Measurements from ENCODE around the gene NLRP3.
A peak's percentile ranks its signal among the peaks of the same experiment; 100 is the strongest.
"Not testable (repeated sequence)": the region's sequence is repeated elsewhere in the genome, so short reads cannot be mapped to it uniquely, and the experiment has no call there.

The NLRP3 gene

DNA sequence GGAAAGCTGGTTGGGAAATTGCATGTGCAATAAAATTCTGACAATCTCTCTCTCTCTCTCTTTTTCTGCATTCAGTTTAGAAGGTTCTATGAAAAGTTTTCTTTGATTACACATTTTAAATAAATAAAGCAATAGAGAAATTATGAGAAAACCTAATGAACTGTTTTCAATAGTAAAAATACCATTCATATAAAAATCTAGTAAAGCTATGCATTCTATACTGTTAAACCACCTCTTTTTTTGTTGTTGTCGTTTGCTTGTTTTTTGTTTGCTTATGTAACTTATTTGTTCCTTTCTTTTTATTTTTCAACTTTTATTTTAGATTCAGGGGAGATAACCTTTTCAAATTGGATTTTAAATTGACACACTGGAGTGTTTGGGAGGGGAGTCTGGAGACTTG, 56.1 kb downstream of the NLRP3 start:
- no peak for DNase-seq

DNA sequence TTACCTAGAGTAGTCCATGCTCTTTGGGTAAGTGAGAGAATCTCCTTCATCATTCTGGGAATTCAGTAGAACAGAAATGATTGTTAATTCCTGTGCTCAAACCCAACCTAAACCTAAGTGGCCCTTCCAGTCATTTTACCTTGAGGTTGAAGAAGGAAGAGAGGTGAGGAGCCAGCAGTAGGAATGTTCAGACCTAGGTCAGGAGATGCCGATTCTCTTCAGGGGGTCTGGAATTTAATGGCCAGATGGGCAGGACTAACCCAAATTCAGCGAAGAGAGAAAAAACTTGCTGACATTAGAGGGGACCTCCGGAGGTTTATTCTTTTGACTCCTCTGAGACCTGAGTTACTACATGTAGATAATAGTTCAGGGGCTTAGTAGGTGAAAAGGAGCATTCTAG, 58.4 kb downstream of the NLRP3 start:
- DNase-seq: no peak

DNA sequence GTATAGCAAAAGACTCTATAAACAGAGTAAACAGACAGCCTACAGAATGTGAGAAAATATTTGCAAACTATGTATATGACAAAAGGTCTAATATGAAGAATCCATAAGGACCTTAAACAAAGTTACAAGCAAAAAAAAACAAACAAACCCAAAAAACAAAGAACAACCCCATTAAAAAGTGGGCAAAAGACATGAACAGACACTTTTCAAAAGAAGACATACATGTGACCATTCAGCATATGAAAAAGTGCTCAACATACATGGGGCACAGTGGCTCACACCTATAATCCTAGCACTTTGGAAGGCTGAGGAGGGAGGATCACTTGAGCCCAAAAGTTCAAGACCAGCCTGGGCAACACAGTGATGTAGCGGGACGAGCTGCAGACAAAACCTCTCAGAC, 59.8 kb downstream of the NLRP3 start:
- DNase-seq: no peak

DNA sequence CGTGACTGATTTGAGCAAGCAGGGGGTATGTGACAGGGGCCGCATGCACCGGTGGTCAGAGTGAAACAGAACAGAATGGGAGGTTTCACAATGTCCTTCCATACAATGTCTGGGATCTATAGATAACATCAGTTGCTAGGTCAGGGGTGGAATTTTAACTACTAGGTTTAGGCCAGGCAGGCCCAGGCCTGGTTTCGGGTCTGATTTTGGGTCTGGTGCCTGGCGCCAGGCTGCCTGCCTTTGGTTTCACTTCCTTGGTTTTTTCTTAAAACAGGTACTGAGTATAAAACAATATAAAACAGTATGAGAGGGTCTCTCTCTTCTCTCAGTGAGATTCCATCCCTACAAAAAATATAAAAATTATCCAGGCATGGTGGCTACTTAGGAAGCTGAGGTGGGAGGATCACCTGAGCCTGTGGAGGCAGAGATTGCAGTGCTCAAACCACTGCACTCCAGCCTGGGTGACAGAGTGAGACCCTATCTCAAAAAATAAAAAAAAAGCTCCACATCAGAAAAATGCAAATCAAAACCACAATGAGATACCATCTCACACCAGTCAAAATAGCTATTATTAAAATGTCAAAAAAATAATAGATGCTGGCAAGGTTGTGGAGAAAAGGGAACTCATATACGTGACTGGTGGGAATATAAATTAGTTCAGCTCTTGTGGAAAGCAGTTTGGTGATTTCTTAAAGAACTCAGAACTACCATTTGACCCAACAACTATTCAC, 60.5 kb downstream of the NLRP3 start:
- DNase-seq: not testable (repeated sequence)

DNA sequence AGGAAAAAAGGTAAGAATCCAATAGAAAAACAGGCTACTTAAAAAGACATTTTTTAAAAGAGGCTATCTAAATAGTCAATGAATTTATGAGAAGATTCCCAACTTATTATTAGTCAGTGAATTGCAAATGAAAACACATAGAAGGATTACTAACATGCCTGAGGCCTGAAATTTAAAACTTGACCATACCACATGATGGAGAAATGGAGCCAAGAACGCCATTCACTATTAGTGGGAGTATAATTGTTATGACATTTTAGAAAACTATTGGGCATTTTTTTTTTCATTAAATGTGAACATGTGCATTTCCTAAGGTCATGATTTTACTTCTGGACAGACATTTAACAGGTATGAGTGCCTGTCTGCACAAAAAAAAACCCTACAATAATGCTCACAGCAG, 66.8 kb downstream of the NLRP3 start:
- no peak for DNase-seq

DNA sequence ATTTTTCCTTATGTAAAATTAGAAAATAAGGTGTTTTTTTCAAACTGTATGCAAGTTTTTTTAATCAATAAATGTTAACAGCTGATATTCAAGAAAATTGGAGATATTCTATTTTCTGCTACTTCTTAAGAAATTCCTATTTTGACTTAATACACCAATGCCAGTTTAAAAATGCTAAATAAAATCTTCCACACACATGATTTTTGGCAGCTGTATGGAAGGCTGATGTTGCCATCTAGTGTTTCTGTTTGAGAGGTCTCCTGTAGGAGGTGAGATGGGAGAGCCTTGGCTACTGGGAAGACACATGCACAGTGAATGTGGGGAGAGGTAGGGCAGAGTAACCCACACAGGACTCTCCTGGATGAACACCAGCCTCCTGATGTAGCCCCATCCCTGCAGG, 71.1 kb downstream of the NLRP3 start:
- peak; percentile 42 for DNase-seq

DNA sequence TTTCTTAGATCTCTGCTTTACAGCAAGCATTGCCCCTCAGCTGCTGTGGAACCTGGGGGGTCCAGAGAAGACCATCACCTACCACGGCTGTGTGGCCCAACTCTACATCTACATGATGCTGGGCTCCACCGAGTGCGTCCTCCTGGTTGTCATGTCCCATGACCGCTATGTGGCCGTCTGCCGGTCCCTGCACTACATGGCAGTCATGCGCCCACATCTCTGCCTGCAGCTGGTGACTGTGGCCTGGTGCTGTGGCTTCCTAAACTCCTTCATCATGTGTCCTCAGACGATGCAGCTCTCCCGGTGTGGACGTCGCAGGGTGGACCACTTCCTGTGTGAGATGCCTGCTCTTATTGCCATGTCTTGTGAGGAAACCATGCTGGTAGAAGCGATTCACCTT, 75.4 kb downstream of the NLRP3 start:
- DNase-seq: no peak

DNA sequence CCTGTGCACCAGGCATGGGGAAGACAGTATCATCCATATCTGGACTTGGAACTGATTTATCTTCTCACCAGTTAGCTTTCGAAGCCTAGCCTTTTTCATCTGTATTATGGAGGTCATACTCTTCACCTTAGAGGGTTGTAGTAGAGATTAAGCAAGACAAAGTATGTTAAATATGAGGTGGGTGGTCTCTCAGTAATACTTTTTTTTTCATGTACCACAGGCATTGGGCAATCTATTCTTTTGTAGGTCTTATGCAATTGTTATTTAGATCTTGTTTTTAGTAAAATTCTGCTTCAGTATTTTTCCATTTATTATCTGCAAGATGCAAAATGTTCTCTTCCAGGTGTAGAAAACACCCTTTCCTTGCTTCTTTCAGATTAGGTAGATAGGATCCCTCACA, 77.1 kb downstream of the NLRP3 start:
- DNase-seq: no peak

DNA sequence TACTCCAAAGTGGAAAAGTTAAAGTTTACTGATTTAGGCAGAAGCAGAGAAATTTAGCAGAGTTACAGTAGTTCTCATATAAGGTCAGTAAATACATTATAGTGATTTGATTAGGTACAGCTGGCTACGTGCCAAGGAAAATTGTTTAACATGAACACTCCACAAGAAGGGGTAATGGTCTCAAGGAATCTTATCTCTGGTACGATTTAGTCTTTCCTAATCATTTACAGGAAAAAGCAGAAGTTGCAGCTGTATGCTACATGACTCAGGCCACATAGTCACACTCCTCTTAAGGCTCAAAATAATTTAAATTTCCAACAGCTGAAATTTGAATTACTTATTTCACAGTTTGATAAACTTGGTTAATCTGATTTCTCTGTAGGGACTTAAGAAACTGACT, 78.8 kb downstream of the NLRP3 start:
- no peak for DNase-seq

DNA sequence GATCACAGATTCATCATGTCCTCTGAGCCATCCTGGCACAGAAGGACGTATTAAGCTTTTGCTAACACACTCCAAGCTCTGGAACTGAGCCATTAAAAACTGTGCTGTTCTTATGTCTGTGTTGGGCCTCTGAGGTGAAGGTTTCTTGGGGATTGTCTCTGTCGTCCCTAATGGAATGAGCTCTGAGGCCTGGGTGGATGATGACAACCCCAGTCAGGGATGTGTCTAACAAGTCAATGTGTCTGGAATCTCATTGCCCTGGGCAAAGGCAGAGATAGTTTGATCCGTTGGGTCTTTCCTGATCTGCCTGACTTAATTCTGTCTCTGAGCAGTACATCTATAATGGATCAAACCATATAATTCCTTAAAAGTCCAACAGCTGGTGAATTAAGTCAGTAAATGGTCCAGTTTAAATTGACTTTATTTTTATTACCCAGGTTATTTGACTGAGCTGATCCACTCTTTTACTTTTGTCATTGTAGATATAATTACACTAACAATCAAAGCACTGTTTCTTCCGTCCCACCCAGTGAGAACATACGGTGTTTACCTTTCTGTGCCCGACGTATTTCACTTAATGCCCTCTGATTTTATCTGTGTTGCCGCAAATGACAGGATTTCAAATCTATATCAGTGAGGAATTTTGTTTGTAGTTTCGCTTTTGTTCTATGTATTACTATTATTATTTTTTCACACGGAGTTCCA, 80.8 kb downstream of the NLRP3 start:
- DNase-seq: no peak
